Calu3 (cell line): ENCODE results near the gene LRP2. TPM values are rescaled to one million over a fixed set of nuclear protein-coding genes. Genes with fewer than 3 reads are reported as not detected.

Source experiments
- BruUV-seq: library from RNA; stranded (reverse); fragments of 400-500 nt; replicated peaks from 2 replicates; lab custom pipeline; 2021; lab: Mats Ljungman, UMichigan
- CTCF ChIA-PET: fragments of 300-600 bp; sonication (Branson Sonifier 250); formaldehyde crosslinking; loops from one replicate; lab custom pipeline; 2022; ENCODE audit warnings: antibody characterized with exemption; lab: Charles Lee
- DNase-seq: peaks from one replicate; pipeline ENCODE4 v3.0.0; 2022
- H3K27ac Mint-ChIP-seq: one replicate; pipeline ENCODE4 v1.8.0; 2022; ENCODE audit warnings: mixed read lengths; ENCODE audit not compliant: unreplicated experiment
- H3K27me3 Mint-ChIP-seq: one replicate; pipeline ENCODE4 v1.8.0; 2022; ENCODE audit warnings: mixed read lengths; ENCODE audit not compliant: unreplicated experiment
- H3K36me3 Mint-ChIP-seq: one replicate; pipeline ENCODE4 v1.8.0; 2022; ENCODE audit warnings: mild to moderate bottlenecking, moderate library complexity, mixed read lengths; ENCODE audit not compliant: insufficient read depth, unreplicated experiment
- H3K4me1 Mint-ChIP-seq: one replicate; pipeline ENCODE4 v1.8.0; 2022; ENCODE audit warnings: mild to moderate bottlenecking, low read depth, mixed read lengths; ENCODE audit not compliant: unreplicated experiment
- H3K4me3 Mint-ChIP-seq: one replicate; pipeline ENCODE4 v1.8.0; 2022; ENCODE audit warnings: mild to moderate bottlenecking, low read depth, moderate library complexity, mixed read lengths; ENCODE audit not compliant: unreplicated experiment
- H3K9me3 Mint-ChIP-seq: one replicate; pipeline ENCODE4 v1.8.0; 2022; ENCODE audit warnings: low read depth, mixed read lengths; ENCODE audit not compliant: unreplicated experiment
- intact Hi-C: fragments of 100-400 bp; cut with micrococcal nuclease; formaldehyde crosslinking; loops from one replicate; pipeline ENCODE4 v1.10.0; 2022; ENCODE audit not compliant: unreplicated experiment
- total RNA-seq: library from RNA; stranded (reverse); gene quantifications from 2 replicates; pipeline ENCODE4 v1.2.3, GENCODE V29; 2022
- TF ChIP-seq, protein P1 (sequence below): fragments of 200-600 bp; IDR thresholded peaks from one replicate; pipeline ENCODE4 v1.8.0; 2022; ENCODE audit warnings: antibody characterized with exemption; ENCODE audit not compliant: unreplicated experiment

LRP2 gene
- total RNA-seq, 1 experiment from 2014 or later = 0.66 TPM

GRCh38 chr2:169110916-169111315, 251.4 kb downstream of the LRP2 start:
- CTCF ChIA-PET = interaction anchor here (0.7 to 1.6 kb wide), 2 partner anchors 111 to 288 kb away, joined by 3 to 12 read pairs; no protein-coding TSS in a partner anchor
- BruUV-seq = no TSS peak
- H3K9me3 Mint-ChIP-seq = no peaks in the 10 kb centered on the region
- no peaks in the 10 kb centered on the region for H3K27me3 Mint-ChIP-seq
- no peak for DNase-seq
- H3K4me3 Mint-ChIP-seq = no peak overlapping the region
- TF ChIP-seq, protein P1, sequence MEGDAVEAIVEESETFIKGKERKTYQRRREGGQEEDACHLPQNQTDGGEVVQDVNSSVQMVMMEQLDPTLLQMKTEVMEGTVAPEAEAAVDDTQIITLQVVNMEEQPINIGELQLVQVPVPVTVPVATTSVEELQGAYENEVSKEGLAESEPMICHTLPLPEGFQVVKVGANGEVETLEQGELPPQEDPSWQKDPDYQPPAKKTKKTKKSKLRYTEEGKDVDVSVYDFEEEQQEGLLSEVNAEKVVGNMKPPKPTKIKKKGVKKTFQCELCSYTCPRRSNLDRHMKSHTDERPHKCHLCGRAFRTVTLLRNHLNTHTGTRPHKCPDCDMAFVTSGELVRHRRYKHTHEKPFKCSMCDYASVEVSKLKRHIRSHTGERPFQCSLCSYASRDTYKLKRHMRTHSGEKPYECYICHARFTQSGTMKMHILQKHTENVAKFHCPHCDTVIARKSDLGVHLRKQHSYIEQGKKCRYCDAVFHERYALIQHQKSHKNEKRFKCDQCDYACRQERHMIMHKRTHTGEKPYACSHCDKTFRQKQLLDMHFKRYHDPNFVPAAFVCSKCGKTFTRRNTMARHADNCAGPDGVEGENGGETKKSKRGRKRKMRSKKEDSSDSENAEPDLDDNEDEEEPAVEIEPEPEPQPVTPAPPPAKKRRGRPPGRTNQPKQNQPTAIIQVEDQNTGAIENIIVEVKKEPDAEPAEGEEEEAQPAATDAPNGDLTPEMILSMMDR = no peak
- H3K4me1 Mint-ChIP-seq = peaks cover 19% of the 10 kb centered on the region
- H3K36me3 Mint-ChIP-seq = no peaks in the 10 kb centered on the region
- intact Hi-C loops = loop anchor here (1.0 to 10.0 kb wide), 4 partner anchors 20 to 286 kb away; no protein-coding TSS in a partner anchor
- no peak overlapping the region for H3K27ac Mint-ChIP-seq

GRCh38 chr2:169110419-169110818, 251.9 kb downstream of the LRP2 start:
- Mint-ChIP-seq H3K9me3 (no peaks in the 10 kb centered on the region), H3K27ac (no peak overlapping the region), H3K27me3 (no peaks in the 10 kb centered on the region), H3K36me3 (no peaks in the 10 kb centered on the region), H3K4me1 (peaks cover 19% of the 10 kb centered on the region), H3K4me3 (no peak overlapping the region)
- intact Hi-C loops = loop anchor here (1.0 to 10.0 kb wide), 4 partner anchors 20 to 287 kb away; no protein-coding TSS in a partner anchor
- BruUV-seq = no TSS peak
- TF ChIP-seq, protein P1 = no peak
- DNase-seq = no peak
- CTCF ChIA-PET = interaction anchor here (0.7 to 1.6 kb wide), 9 partner anchors 22 to 289 kb away, joined by 3 to 16 read pairs (median 5); no protein-coding TSS in a partner anchor

DNA sequence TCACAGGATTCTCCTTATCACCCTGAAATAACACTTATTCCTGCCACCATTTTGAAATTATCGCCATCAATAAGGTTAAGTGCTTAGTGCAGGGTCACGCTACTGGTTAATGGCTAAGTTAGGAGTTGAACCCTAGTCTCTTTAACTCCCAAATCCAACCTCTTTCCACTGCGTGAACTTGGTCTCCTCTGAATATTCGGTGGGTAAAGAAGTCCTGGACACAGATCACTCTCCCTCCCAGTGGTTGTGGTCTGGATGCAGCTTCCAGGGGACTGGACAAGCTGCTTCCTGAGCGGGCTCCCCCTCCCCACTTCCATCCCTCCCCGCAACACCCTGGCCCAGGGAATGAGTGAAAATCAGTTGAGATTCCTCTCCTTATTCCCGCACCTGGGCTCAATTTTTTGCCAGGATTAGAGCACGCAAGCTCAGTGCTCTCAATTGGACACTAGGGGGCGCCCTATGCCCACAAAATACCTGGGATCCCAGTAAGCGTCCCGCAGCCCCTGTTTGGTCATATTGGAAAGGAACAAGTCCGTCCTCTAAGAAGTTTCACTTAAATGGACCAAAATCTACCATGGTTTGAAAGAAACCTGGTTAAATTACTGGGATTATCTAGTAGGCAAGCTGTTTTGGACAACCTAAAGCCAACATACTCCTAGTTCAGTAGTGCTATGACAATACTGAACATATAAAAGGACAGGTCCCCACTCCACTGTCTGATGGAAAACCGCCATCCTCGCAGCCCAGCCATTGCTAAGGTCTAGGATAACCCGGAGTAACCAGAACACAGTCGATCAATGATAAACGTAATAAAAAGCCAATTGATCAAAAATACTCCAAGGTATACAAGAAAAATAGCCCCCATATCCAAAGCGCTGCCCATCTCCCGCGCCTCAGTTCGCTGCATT, 252.6 kb downstream of the LRP2 start:
- Mint-ChIP-seq H3K4me1 (peaks cover 19% of the 10 kb centered on the region), H3K9me3 (no peaks in the 10 kb centered on the region), H3K27me3 (no peaks in the 10 kb centered on the region), H3K27ac (no peak overlapping the region), H3K4me3 (no peak overlapping the region), H3K36me3 (no peaks in the 10 kb centered on the region)
- CTCF ChIA-PET = interaction anchor here (0.7 to 1.6 kb wide), 13 partner anchors 14 to 288 kb away, joined by 3 to 16 read pairs (median 5); no protein-coding TSS in a partner anchor
- DNase-seq = peak; percentile 85
- TF ChIP-seq, protein P1 = peak; percentile 88
- no TSS peak for BruUV-seq
- intact Hi-C loops = loop anchor here (1.0 to 10.0 kb wide), 5 partner anchors 21 to 288 kb away; no protein-coding TSS in a partner anchor

GRCh38 chr2:169108099-169108884, 254.0 kb downstream of the LRP2 start:
- no TSS peak for BruUV-seq
- no peaks in the 10 kb centered on the region for H3K36me3 Mint-ChIP-seq
- intact Hi-C loops = loop anchor here (2.0 kb wide), 1 partner anchor 147 kb away; no protein-coding TSS in a partner anchor
- H3K4me1 Mint-ChIP-seq = peaks cover 19% of the 10 kb centered on the region
- H3K27ac Mint-ChIP-seq = no peak overlapping the region
- DNase-seq = no peak
- H3K9me3 Mint-ChIP-seq = no peaks in the 10 kb centered on the region
- H3K4me3 Mint-ChIP-seq = no peak overlapping the region
- CTCF ChIA-PET = interaction anchor here (1.0 to 1.6 kb wide), 5 partner anchors 13 to 30 kb away, joined by 3 to 10 read pairs (median 5); no protein-coding TSS in a partner anchor
- no peaks in the 10 kb centered on the region for H3K27me3 Mint-ChIP-seq
- TF ChIP-seq, protein P1 = no peak
